Pancreas (tissue), 10 donors: ENCODE measurements around the gene WDR73. TPM values are rescaled to one million over a fixed set of nuclear protein-coding genes. Genes with fewer than 3 reads are reported as not detected.

Experiments used
- ATAC-seq, 4 donors: fragments of 200-7000 bp; cut with Tn5 transposase; one replicate each; pipeline versions ENCODE4 v1.8.0 to v1.9.1; 2020; ENCODE audit warnings: mild to moderate bottlenecking in 4 of 4, moderate library complexity in 4 of 4
- DNase-seq, 6 donors: peaks; one replicate each; pipeline ENCODE4 v3.0.0-alpha.2; 2020
- FAIRE-seq: peaks from 2 replicates; lab custom pipeline; 2012; peaks lifted over from hg19 to GRCh38; lab: Jason Lieb, UNC
- H3K27ac ChIP-seq, 4 donors: fragments of 200-600 bp; sonication (generic); 1 replicate in 3 of 4; 2 replicates in 1 of 4; pipeline versions ENCODE4 v1.5.0 to v1.8.0; 2020
- H3K27me3 ChIP-seq, 4 donors: fragments of 200-600 bp; one replicate each; pipeline ENCODE4 v1.8.0; 2021
- H3K36me3 ChIP-seq, 3 donors: fragments of 200-600 bp; sonication (generic) in 1 of 3; one replicate each; pipeline versions ENCODE4 v1.5.0 to v1.8.0; 2020 to 2021
- H3K4me1 ChIP-seq, 3 donors: fragments of 200-600 bp; one replicate each; pipeline ENCODE4 v1.8.0; 2021
- H3K4me3 ChIP-seq, 4 donors: fragments of 200-600 bp; sonication (generic) in 2 of 4; one replicate each; pipeline versions ENCODE4 v1.5.0 to v1.8.0; 2020 to 2021
- H3K9me3 ChIP-seq, 4 donors: fragments of 200-600 bp; one replicate each; pipeline ENCODE4 v1.8.0; 2021
- CTCF ChIP-seq, 4 donors: fragments of 200-600 bp; sonication (generic) in 3 of 4; IDR thresholded peaks; one replicate each; pipeline versions ENCODE4 v1.5.0 to v1.8.0; 2021; ENCODE audit warnings: antibody characterized with exemption in 4 of 4
- WGBS, 2 donors: extraction: QIAGEN DNeasy Blood & Tissue Kit; methylation state at CpG; one replicate each; pipeline ENCODE4 v1.1.7; 2013; 5-methylcytosine and 5-hydroxymethylcytosine counted together
- intact Hi-C, 3 donors: fragments of 100-400 bp; cut with DNase I; formaldehyde crosslinking; loops; one replicate each; pipeline versions ENCODE4 v1.11.1 to v1.14.2; 2022
- polyA plus RNA-seq, 2 donors: library from polyadenylated mRNA; stranded (reverse); fragments of 200-250 nt; gene quantifications; one replicate each; pipeline ENCODE4 v1.2.3, GENCODE V29; 2013
- total RNA-seq, 6 donors: library from RNA; stranded (reverse); fragmentation: NEBNext Ultra II Directional in 4 of 6; extraction: Animal tissue kit (Norgen Biotek cat#: 25700) in 4 of 6; gene quantifications; one replicate each; pipeline versions ENCODE4 v1.2.1 to v1.2.4, GENCODE V29; 2021 to 2023
- donor health status: healthy with polysubstance abuse.
- donor health status: DM: no; HTN: no; CAD: no; lungs with moderate emphysema.
- donor health status: DM: no; HTN: no; CAD: no.
- donor health status: control.
- donor health status: control.
- donor health status: Bipolar disorder and iron deficiency.
- donor health status: DM: yes; HTN: yes; CAD: no.
- donor health status: DM: no; HTN: no; CAD: no.
- donor health status: DM: no; HTN: no; CAD: no.
- donor health status: DM: yes; HTN: yes; CAD: no.

WDR73 gene
- total and polyA plus RNA-seq, 8 donors, result 10.5 to 28.3 (median 12.1) TPM

DNA sequence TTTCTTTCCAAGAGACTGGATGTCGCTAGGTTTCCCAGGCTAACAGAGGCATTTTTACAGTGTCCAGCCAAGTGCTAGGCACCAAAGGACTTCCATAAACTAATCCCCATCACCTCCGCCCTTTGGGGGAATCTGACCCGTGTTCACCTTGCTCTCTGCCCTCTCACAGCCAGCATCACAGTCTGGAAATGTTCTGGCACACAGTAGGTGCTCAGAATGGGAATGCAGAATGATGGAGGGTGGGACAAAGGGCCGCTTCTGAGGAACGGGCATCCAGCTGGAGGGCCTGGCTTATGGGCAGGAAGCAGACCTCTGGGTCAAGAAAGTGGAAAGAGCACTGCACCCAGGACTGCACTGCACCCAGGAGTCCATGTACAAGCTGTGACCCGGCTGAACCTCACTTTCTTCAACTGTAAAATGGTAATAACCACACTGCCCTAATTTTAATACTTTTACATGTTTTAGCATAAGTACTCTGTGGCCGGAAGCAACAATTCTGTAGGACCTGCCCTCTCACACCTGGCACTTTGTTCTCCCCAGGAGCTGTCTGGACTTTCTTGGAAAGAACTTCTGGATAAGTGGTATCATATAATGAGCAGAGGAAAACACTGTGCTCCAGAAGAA, 4.8 kb upstream of the WDR73 start:
- intact Hi-C loops, result no loop called here
- H3K36me3 ChIP-seq, result no peaks in the 10 kb centered on the region
- H3K27ac ChIP-seq, result peak overlapping the region; percentile 57 to 74 (median 65)
- no peaks in the 10 kb centered on the region for H3K9me3 ChIP-seq
- H3K27me3 ChIP-seq, result no peaks in the 10 kb centered on the region
- H3K4me1 ChIP-seq, result peaks cover 0 to 7% (median 0%) of the 10 kb centered on the region in 3 donors
- no peak for ATAC-seq
- no peak for FAIRE-seq
- peak overlapping the region; percentile 44 to 73 (median 48) for H3K4me3 ChIP-seq
- WGBS, 2 donors, result 44 to 56% methylated on average over 7 of the region's 7 CpGs
- no peak for TF ChIP-seq CTCF (IDR thresholded peaks at IDR 0.05)
- no peak for DNase-seq

DNA sequence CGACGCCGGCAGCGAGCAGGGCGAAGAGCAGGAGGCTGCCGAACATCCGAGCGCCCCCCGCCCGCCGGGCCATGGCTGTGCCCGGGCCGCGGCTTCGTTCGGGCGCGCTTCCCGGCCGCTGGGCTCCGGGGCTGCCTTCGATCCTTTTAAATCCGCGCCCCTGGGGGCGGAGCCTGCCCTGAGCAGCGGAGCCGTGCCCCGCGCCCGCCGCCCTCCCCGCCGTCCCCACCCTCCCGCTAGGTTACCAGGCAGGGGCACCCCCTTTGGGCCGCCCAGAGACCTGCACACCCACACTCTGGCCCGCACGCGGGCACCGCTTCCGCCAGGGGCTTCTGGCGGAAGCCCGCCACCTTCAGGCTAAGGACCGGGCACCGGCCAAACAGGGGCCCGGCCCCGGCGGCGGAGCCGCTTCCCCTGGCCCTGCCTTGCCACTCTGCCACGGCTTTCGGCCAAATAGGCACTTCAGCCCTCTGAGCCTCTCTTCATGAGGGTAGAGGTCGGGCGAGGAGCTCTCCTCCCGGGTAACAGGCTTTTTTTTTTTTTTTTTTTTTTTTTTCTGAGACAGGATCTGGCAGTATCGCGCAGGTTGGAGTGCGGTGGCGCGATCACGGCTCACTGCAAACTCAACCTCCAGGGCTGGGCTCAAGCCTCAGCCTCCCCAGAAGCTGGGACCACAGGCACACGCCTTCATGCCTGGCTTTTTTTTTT, 4.2 kb upstream of the WDR73 start, which contains the start of gene NMB:
TSS of gene NMB (minus strand) at position 120 of the 708 bp plus-strand sequence. CDS start at position 73, 47 bp downstream.
- Histone ChIP-seq H3K27ac (peak within 1 kb of the TSS; percentile 57 to 74 (median 65)), H3K4me1 (peaks cover 0 to 9% (median 0%) of the 10 kb centered on the region in 3 donors), H3K36me3 (no peaks in the 10 kb centered on the region), H3K4me3 (peak within 1 kb of the TSS; percentile 44 to 73 (median 48)), H3K27me3 (no peaks in the 10 kb centered on the region), H3K9me3 (no peaks in the 10 kb centered on the region)
- peak; percentile 29 to 70 (median 50) for TF ChIP-seq CTCF (IDR thresholded peaks at IDR 0.05)
- FAIRE-seq, result no peak
- peak; percentile 75 to 81 (median 78) for ATAC-seq
- 0% methylated on average over 31 to 61 of the region's 61 CpGs for WGBS, 2 donors
- peak; percentile 84 to 93 (median 88) for DNase-seq
- intact Hi-C loops, result no loop called here

DNA sequence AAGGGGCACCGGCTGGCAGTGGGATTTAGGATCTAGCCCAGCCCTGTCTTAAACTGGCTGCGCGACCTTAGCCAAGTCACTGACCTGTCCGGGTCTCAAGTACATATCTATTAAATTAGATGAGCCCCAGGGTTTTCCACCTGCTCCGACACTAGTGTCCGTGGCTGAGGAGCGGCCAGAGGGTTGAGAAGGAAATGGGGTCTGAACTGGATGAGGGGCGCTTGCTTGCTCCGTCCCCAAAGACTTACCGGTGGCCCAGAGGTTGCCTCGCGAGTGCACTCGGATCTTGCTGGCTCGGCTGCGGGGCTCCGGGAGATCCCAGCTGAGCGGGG, 3.6 kb upstream of the WDR73 start:
- H3K27me3 ChIP-seq, result no peaks in the 10 kb centered on the region
- H3K9me3 ChIP-seq, result no peaks in the 10 kb centered on the region
- peaks cover 0 to 15% (median 0%) of the 10 kb centered on the region in 3 donors for H3K4me1 ChIP-seq
- intact Hi-C loops, result no loop called here
- 18 to 21% methylated on average over 17 of the region's 17 CpGs for WGBS, 2 donors
- no peaks in the 10 kb centered on the region for H3K36me3 ChIP-seq
- FAIRE-seq, result no peak
- peak overlapping the region; percentile 44 to 73 (median 48) for H3K4me3 ChIP-seq
- no peak for TF ChIP-seq CTCF (IDR thresholded peaks at IDR 0.05)
- DNase-seq, result no peak
- ATAC-seq, result no peak
- peak overlapping the region; percentile 57 to 74 (median 65) for H3K27ac ChIP-seq

DNA sequence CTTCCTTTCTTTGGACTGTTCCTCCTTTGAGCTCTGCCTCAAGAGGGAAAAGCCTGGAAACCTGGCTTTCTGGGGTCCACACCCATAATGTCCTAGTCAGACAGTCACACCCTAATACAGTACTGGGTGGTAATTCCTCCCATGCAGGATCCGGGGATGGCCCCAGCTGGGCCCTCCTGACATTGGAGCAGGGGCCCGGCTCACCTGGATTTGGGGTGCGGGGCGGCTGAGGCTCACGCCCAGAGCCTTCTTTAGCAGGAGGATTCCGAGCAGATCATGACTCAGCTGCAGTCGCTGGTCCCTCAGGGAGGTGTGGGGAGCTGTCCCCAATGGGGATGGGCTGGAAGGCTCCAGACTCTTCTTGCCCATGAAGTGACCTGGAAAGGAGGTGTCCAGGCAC, 2.9 kb upstream of the WDR73 start:
- intact Hi-C loops, result no loop called here
- no peak for FAIRE-seq
- Histone ChIP-seq H3K36me3 (no peaks in the 10 kb centered on the region), H3K4me1 (peaks cover 0 to 19% (median 0%) of the 10 kb centered on the region in 3 donors), H3K27ac (no peak overlapping the region), H3K27me3 (no peaks in the 10 kb centered on the region), H3K4me3 (no peak overlapping the region), H3K9me3 (no peaks in the 10 kb centered on the region)
- no peak for DNase-seq
- TF ChIP-seq CTCF (IDR thresholded peaks at IDR 0.05), result no peak
- ATAC-seq, result no peak
- WGBS, 2 donors, result 90 to 92% methylated on average over 7 of the region's 7 CpGs
